ENCODE measurements around the gene DEAF1.
"Not testable (repeated sequence)": the region's sequence is repeated elsewhere in the genome, so short reads cannot be mapped to it uniquely, and the experiment has no call there.

The DEAF1 gene, protein sequence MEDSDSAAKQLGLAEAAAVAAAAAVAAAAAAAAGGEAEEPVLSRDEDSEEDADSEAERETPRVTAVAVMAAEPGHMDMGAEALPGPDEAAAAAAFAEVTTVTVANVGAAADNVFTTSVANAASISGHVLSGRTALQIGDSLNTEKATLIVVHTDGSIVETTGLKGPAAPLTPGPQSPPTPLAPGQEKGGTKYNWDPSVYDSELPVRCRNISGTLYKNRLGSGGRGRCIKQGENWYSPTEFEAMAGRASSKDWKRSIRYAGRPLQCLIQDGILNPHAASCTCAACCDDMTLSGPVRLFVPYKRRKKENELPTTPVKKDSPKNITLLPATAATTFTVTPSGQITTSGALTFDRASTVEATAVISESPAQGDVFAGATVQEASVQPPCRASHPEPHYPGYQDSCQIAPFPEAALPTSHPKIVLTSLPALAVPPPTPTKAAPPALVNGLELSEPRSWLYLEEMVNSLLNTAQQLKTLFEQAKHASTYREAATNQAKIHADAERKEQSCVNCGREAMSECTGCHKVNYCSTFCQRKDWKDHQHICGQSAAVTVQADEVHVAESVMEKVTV

DNA sequence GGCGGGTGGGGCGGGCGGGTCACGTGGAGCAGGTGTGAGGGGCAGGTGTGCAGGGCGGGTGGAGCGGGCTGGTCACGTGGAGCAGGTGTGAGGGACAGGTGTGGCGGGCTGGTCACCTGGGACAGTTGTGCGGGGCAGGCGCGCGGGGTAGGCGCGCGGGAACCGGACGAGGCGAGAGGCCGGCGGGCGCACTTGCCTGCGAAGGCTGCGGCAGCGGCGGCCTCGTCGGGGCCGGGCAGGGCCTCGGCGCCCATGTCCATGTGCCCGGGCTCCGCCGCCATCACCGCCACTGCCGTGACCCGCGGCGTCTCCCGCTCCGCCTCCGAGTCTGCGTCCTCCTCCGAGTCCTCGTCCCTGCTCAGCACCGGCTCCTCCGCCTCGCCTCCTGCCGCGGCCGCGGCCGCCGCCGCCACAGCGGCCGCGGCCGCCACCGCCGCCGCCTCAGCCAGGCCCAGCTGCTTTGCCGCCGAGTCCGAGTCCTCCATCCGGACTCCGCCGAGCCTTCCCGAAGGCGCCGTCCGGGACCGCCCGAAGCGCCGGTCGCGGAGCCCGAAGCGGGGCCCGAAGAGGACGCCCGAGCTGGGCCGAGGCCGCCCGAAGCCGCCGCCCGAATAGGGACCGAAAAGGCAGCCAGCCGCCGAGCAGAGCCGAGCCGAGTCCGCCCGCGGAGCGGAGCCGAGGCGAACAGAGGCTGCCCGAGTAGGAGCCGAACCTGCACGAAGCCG lies at the start of gene DEAF1:
DEAF1 (minus strand) TSS at position 660 of the 725 bp plus-strand sequence; CDS start at position 485, 175 bp downstream.
- DNase-seq = peak; percentile 99

DNA sequence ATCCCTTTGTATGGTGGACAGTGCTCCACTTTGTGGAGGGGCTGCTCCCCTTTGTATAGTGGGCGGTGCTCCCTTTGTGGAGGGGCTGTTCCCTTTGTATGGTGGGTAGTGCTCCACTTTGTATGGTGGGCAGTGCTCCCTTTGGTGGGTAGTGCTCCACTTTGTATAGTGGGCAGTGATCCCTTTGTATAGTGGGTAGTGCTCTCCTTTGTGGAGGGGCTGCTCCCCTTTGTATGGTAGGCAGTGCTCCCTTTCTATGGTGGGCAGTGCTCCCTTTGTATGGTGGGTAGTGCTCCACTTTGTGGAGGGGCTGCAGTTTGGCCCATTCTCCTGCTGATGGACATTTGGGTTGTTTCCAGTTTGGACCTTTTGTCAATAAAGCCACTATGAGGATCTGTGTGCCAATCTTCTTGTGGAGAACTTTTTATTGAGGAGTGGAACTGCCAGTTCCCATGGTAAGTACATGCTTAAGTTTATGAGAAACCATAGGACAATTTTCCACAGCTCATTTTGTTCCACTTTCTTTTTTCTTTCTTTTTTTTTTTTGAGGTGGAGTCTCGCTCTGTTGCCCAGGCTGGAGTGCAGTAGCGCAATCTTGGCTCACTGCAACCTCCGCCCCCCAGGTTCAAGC lies 47.7 kb upstream of the DEAF1 start:
- no peak for DNase-seq

DNA sequence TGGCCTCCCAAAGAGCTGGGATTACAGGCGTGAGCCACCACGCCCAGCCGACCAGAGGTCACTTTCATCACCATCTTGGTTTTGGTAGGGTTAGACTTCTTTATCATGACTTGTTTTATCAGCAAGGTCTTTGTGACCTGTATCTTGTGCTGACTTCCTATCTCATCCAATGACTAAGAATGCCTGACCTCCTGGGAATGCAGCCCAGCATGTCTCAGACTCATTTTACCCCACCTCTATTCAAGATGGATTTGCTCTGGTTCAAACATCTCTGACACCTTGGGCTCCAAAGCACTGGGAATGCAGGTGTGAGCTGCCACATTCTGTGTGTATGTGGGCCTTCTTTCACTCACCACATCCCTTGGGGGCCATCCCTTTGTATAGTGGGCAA lies 47.1 kb upstream of the DEAF1 start:
- DNase-seq = no peak

DNA sequence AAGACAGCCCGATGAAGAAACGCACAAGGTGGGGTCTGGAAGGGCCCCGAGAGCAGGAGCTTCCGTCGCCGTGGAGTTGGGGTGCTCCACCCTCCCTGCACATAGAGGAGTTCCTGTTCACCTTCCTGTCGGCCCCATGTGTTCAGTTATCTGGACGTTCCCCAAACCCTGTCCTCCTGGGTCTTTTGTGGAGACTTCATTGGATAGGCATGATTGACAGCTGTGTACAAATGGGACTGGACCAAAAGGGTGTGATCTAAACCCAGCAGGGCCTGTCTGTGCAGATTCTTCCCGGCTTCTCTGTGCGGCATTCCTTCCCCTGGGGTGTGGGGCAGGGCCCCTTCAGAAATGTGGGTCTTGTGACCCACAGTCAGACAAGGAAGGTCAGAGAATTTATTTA lies 42.9 kb upstream of the DEAF1 start:
- not testable (repeated sequence) for DNase-seq

DNA sequence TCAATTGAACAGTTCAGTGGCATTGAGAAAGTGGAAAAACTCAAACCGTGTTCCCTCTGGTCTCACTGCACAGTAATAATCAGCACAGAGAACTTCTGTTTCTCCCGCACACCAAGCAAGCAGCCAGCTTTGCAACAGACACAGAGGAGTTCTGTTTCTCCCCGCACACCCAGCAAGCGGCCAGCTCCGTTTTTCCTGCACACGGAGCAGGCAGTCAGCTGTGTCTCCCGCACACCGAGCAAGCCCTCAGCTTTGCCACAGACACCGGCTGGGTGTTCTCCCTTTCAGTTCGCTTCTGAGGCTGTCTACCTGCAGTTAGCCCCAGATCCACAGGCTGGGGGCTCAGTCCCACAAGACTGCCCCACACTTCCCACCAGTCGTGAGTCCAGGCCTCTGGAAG lies 42.3 kb upstream of the DEAF1 start:
- DNase-seq = no peak

DNA sequence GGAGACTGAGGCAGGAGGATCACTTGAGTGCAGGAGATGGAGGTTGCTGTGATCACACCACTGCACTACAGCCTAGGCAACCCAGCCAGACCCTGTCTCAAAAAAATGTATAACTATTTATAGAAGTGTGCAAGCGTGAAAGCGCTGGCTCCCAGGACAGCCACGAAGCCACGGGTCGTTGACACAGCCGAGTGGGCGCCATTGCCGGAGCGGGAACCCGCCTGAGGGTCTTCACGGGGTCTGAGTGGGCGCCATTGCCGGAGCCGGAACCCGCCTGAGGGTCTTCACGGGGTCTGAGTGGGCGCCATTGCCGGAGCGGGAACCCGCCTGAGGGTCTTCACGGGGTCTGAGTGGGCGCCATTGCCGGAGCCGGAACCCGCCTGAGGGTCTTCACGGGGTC lies 39.5 kb upstream of the DEAF1 start:
- DNase-seq = not testable (repeated sequence)

DNA sequence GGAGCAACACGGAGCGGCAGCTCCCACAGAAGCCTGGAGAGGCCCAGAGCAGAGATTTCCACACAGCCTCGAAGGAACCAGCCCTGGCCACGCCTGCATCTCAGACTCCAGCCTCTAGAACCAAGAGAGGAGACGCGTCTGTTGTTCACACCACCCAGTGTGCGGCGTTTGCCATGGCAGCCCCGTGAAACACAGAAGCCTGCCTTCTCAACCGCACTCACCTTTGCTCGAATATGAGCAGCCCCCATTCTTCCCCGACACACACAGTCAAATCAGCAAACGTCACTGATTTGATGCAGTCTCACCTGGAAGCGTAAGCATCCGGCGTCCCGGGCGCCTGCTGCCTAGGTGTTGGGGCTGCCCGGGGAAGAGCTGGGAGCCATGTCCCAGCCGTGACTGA lies 38.0 kb upstream of the DEAF1 start:
- no peak for DNase-seq

DNA sequence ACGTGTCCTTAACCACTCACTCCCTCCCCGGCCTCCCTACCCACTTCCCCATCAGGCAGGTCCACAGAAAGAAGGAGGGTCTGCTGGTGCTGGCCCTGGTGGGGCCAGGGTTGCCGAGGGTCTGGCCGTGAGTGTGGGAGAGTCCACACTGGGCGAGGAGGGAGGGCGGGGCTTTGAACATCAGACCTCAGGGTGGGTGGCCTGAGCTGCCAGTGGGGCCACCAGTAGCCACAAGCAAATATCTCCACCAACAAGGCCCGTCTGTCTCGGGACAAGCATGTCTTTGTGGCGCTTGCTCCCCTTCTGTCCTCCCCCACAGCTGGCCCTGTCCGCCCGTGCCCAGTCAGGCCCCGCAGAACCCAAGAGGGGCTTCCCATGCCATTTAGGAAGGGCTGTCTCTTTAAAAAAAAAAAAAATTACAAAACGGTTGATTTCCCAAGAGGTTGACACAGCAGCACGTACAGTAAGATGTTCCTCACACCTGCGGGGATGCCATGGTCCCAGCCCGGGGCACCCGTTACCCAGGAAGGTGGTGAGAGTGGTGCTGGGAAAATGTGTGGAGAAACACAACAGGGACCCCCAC lies 34.6 kb upstream of the DEAF1 start:
- DNase-seq = no peak

DNA sequence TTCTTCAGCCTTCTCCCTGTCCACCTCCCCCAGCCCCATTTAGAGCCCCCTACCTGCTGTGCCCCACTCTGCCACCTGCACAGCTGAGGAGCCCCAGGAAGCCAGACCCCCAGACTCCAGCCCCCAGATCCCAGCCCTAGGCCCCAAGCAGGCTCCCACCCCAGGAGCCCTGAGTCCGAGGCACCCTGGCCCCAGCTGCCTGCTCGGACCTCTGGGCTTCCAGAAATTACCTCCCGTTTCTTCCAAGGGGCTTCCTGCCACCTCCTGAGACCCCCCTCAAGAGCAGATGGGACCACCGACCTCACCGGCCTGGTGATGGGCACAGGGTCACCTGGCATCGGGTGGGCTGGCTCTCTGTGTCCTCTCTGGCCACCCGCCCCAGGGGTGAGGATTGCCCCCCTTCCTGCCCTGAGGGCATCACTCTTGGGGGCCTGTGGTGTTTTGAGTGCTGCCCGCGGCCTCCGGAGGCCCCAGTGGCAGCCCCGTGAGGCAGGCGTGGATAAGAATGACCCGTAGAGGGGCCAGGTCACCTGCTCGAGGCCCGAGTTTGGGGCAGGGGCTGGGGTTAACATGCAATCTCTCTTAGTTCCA lies 34.0 kb upstream of the DEAF1 start:
- DNase-seq = no peak

DNA sequence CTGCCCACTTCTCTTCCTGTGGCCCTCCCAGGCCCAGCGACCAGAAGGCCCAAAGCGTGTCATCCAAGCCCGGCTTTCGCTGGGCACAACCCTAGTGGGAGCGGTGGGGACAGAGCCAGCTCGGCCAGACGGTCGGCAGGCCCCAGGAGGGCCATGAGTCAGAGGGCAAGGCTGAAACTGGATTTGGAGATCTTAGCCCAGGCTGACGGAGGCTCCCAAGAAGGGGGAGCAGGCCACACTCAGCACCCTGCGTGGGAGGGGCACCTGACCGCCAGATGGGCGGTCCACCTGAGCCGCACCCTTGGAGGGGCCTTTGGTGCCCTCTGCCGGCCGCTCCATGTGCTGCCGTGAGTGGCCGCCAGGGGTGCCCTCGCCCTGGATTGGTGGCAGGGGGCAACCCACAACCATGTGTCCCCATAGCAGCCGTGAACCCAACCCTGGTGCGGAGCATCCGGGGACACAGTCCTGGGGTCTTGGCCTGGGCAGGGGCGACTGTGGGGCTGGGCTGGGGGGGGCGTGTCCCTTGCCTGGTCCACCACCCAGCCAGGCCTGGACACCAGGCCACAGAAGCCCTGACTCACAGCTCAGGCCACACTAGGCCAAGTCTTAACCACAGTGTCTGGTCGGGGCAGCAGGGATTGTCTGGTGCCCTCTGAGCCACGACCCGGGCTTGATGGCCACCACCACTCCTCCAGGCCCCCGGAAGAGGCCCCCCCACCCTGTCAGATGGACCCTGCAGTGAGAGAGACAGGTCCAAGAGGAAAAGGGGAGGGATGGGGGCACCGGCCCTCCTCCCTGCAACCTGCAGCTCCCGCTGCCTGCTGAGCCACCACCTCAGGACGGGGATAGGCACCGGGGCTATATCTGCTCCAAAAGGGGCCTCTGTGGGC lies 33.1 kb upstream of the DEAF1 start:
- peak; percentile 67 for DNase-seq

DNA sequence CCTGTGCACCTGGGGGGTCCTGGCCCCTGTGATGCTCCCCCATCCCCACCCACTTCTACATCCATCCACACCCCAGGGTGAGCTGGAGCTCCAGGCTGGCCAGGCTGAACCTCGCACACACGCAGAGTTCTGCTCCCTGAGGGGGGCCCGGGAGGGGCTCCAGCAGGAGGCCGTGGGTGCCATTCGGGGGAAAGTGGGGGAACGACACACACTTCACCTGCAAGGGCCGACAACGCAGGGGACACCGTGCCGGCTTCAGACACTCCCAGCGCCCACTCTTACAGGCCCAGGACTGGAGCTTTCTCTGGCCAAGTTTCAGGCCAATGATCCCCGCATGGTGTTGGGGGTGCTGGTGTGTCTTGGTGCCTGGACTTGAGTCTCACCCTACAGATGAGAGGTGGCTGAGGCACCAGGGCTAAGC lies 32.3 kb upstream of the DEAF1 start:
- DNase-seq = no peak

DNA sequence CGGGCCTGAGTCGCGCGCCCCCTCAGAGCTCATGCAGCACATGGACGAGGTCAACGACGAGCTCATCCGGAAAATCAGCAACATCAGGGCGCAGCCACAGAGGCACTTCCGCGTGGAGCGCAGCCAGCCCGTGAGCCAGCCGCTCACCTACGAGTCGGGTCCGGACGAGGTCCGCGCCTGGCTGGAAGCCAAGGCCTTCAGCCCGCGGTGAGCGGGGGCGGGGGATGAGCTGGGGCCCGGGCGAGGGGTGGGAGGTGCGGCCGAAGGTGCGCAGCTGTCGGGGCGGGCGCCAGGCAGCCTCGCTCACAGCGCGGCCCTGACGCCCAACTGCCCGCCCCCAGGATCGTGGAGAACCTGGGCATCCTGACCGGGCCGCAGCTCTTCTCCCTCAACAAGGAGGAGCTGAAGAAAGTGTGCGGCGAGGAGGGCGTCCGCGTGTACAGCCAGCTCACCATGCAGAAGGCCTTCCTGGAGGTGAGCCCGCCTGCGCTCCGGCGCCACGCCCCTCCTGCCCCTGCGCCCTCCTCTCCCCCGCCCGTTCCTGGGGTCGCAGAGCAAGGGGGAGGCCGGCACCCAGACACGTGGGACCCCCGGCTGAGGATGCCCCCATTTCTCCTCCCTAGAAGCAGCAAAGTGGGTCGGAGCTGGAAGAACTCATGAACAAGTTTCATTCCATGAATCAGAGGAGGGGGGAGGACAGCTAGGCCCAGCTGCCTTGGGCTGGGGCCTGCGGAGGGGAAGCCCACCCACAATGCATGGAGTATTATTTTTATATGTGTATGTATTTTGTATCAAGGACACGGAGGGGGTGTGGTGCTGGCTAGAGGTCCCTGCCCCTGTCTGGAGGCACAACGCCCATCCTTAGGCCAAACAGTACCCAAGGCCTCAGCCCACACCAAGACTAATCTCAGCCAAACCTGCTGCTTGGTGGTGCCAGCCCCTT lies 31.5 kb upstream of the DEAF1 start:
- DNase-seq = peak; percentile 38

DNA sequence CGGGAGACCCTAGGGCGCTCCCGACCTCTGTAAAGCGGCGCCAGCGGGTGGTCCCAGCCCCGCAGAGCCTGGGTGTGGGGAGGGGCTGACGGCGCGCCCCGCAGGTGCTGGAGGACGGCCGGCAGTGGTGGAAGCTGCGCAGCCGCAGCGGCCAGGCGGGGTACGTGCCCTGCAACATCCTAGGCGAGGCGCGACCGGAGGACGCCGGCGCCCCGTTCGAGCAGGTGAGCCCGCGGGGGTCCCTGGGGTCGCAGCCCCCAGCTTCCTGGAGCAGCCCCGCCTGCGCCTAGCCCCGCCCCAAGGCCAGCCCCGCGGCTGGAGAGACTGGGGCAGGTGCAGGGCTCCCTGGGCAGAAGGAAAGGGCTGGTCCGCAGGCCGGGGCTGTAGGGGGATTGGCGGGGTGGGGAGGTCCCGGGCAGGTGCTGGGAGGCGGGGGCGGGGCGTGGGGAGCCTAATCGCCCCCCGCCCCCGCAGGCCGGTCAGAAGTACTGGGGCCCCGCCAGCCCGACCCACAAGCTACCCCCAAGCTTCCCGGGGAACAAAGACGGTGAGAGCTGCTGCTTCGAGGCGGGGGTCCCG lies 30.7 kb upstream of the DEAF1 start:
- no peak for DNase-seq

DNA sequence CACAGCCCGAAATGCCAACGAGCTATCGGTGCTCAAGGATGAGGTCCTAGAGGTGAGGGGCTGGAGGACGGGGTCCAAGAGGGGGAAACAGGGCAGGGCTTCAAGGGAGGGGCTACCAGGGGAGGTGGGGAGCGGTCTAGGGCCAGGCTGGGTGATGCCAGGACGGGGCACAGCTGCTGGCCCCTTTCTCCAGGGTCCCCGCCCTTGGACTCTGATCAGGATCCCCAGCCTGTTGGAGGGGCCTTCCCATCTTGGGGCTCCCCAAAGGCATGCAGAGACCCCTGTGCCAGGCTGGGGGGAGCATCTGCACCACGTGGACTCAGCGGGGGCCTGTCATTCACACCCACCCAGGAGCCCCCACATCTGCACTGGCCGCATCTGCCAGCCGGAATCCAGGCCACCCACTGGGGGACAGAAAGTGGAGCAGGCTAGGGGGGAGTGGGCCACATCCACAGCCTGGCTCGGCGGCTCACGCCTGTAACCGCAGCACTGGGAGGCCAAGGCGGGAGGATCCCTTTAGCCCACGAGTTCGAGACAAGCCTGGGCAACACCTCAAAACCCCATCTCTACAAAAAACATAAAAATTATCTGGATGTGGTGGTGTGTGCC lies 29.9 kb upstream of the DEAF1 start:
- no peak for DNase-seq

DNA sequence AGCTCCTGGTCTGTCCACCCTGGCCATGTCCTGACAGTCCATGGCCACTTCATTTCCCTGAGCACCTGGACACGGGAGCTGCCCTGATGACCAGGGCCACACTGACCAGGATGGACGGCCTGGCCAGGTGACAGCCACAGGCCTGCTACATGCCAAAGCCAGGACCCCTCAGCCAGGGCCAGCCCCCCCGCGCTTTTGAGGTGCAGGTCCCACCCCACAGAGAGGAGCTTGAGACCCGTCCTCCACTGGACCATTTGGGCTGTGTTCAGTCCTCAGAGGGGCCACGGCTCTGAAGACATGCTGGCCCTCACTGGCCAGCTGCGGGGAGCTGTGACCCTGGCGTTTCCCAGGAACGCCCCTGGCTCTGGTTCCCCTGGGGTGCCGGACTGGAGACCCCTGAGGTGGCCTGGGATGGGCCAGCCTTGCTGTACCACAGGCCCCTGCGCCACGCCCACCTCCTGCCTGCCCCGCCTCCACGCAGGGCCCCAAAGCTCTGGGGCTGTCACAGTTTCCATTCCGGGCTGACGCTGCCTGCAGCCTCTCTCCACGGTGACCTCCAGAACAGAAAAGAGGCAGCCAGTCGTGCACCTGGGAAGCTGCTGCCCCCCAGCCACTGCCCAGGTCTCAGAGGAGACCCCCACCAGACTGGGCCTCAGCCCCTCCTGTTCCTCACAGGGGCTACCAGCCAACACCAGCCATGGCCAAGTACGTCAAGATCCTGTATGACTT lies 29.2 kb upstream of the DEAF1 start:
- DNase-seq = no peak

DNA sequence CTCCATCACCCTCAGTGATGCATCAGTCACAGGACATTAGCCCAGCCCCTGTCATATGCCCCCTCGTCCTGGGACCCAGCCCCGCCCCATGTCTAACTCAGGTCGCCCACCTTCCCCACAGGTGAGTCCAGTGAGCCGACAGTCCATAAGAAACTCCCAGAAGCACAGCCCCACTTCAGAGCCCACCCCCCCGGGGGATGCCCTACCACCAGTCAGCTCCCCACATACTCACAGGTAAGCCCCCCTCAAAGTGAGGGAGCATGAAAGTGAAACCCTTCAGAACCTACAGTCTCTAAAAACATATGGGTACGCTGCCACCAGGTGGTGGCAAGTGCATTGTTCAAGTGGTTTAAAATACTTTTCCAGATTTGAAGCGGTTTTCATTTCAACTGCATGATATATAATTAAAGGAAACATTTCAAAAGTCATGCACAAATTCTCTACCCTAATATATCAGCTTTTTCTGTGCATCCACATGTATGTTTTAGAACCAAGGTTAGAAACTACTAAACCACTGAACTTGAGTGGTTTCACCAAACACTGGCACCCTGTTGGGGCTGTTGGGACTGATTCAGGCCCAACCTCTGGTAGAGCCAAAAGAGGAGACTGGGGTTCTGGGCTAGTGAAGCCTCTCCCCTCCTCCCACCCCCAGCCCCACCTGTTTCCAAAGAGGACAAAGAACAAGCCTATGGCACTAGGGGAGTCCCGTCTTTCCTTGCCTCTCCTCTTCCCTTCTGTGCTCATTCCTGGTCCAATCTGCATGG lies 28.3 kb upstream of the DEAF1 start:
- DNase-seq = no peak

DNA sequence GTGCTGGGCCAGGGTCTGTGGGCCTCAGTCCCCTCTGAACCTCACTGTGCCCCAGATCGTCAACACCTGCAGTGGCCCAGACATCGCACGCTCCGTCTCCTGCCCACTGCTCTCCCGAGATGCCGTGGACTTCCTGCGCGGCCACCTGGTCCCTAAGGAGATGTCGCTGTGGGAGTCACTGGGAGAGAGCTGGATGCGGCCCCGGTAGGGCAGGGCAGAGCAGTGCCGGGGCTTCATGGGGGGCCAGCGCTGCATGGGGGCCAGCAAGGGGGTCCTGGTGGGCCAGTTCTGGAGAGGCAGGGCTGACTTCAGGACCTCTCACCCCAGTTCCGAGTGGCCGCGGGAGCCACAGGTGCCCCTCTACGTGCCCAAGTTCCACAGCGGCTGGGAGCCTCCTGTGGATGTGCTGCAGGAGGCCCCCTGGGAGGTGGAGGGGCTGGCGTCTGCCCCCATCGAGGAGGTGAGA lies 27.4 kb upstream of the DEAF1 start:
- DNase-seq = no peak

DNA sequence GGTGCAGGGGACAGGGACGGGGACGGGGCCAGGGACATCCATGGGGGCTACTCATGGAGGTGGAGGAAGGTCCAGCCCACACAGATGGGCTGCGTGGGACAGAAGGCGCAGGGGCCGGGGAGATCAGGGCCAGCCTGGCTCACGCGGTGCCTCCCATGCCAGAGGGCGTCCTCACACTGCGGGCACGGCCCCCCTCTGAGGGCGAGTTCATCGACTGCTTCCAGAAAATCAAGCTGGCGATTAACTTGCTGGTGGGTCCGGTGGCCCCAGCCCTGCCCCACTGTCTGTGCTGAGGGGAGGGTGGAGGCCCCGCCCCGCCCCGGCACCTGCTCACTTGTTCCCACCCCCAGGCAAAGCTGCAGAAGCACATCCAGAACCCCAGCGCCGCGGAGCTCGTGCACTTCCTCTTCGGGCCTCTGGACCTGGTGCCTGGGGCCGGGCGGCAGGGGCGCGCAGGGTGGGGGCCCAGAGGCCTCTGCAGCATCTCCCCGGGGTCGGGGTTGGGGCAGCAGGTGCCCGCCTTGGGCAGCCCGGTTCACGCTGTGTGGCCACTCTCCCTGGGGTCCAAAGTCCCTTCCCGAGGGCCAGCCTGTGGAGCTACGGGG lies 26.8 kb upstream of the DEAF1 start:
- DNase-seq = no peak

Measured in activated CD4-positive, alpha-beta T cell treated with anti-CD3 and anti-CD28 coated beads for 1 hour (primary cell).